Neural progenitor cell (in vitro differentiated cells): Measurements from ENCODE around the gene FBN3. TPM values are rescaled to one million over a fixed set of nuclear protein-coding genes. Genes with fewer than 3 reads are reported as not detected.
"Not testable (repeated sequence)": the region's sequence is repeated elsewhere in the genome, so short reads cannot be mapped to it uniquely, and the experiment has no call there.

Experiments
- DNase-seq: peaks from one replicate; pipeline ENCODE4 v3.0.0-alpha.2; 2016; ENCODE audit warnings: low spot score
- H2AFZ ChIP-seq: fragments of 200-600 bp; sonication (generic); replicated peaks from 2 replicates; pipeline ENCODE4 v1.6.1; 2016; ENCODE audit warnings: antibody characterized with exemption
- H3F3A ChIP-seq: fragments of 200-600 bp; sonication (generic); 2 replicates; pipeline ENCODE4 v1.6.1; 2016; ENCODE audit warnings: antibody characterized with exemption, low read depth
- H3K27ac ChIP-seq: fragments of 200-600 bp; sonication (generic); 2 replicates; pipeline ENCODE4 v1.5.1; 2016; ENCODE audit warnings: mild to moderate bottlenecking
- H3K27me3 ChIP-seq: fragments of 200-600 bp; sonication (generic); 2 replicates; pipeline ENCODE4 v1.6.1; 2016; ENCODE audit warnings: mild to moderate bottlenecking, moderate library complexity
- H3K36me3 ChIP-seq: fragments of 200-600 bp; sonication (generic); 2 replicates; pipeline ENCODE4 v1.5.1; 2016
- H3K4me1 ChIP-seq: fragments of 200-600 bp; sonication (generic); 2 replicates; pipeline ENCODE4 v1.6.1; 2016; ENCODE audit warnings: mixed run types
- H3K4me2 ChIP-seq: fragments of 200-600 bp; sonication (generic); 2 replicates; pipeline ENCODE4 v1.6.1; 2016
- H3K4me3 ChIP-seq: fragments of 200-600 bp; sonication (generic); 2 replicates; pipeline ENCODE4 v1.5.1; 2016
- H3K79me2 ChIP-seq: fragments of 200-600 bp; sonication (generic); 2 replicates; pipeline ENCODE4 v1.6.1; 2016; ENCODE audit warnings: low read depth
- H3K9ac ChIP-seq: fragments of 200-600 bp; sonication (generic); 2 replicates; pipeline ENCODE4 v1.6.1; 2016
- H3K9me3 ChIP-seq: fragments of 200-600 bp; sonication (generic); 2 replicates; pipeline ENCODE4 v1.5.1; 2016; ENCODE audit warnings: low read depth
- H4K20me1 ChIP-seq: fragments of 200-600 bp; sonication (generic); 2 replicates; pipeline ENCODE4 v1.6.1; 2016; ENCODE audit warnings: low read depth
- H3K27ac Mint-ChIP-seq: 3 replicates; pipeline ENCODE4 v1.8.0; 2021; ENCODE audit warnings: mixed read lengths
- H3K27me3 Mint-ChIP-seq: 2 replicates; pipeline ENCODE4 v1.8.0; 2022; ENCODE audit warnings: low read depth, mild to moderate bottlenecking, inconsistent platforms, moderate library complexity, mixed read lengths; ENCODE audit not compliant: insufficient read depth
- H3K36me3 Mint-ChIP-seq: 3 replicates; pipeline ENCODE4 v1.8.0; 2021; ENCODE audit warnings: mixed read lengths
- H3K4me1 Mint-ChIP-seq: 3 replicates; pipeline ENCODE4 v1.8.0; 2021; ENCODE audit warnings: mixed read lengths
- H3K4me3 Mint-ChIP-seq: 3 replicates; pipeline ENCODE4 v1.8.0; 2021; ENCODE audit warnings: mild to moderate bottlenecking, moderate library complexity, mixed read lengths
- H3K9me3 Mint-ChIP-seq: 3 replicates; pipeline ENCODE4 v1.8.0; 2020; ENCODE audit warnings: mixed read lengths
- EZH2 ChIP-seq: fragments of 200-600 bp; sonication (generic); IDR thresholded peaks from 2 replicates; pipeline ENCODE4 v1.6.1; 2017; ENCODE audit warnings: antibody characterized with exemption, mild to moderate bottlenecking, moderate library complexity
- EZH2phosphoT487 ChIP-seq: fragments of 200-600 bp; sonication (generic); IDR thresholded peaks from 2 replicates; pipeline ENCODE4 v1.6.1; 2017; ENCODE audit warnings: antibody characterized with exemption
- total RNA-seq: library from RNA; depleted of rRNA; stranded (reverse); fragments of >200 nt; gene quantifications from 2 replicates; pipeline ENCODE4 v1.2.3, GENCODE V29; 2015; ENCODE audit warnings: low replicate concordance
- TF ChIP-seq, protein P1 (sequence below): fragments of 200-600 bp; sonication (generic); IDR thresholded peaks from 2 replicates; pipeline ENCODE4 v1.5.1; 2017; ENCODE audit warnings: antibody characterized with exemption, mild to moderate bottlenecking

FBN3 gene
- total RNA-seq, 1 donor from 2014 or later: 23.0 TPM

DNA sequence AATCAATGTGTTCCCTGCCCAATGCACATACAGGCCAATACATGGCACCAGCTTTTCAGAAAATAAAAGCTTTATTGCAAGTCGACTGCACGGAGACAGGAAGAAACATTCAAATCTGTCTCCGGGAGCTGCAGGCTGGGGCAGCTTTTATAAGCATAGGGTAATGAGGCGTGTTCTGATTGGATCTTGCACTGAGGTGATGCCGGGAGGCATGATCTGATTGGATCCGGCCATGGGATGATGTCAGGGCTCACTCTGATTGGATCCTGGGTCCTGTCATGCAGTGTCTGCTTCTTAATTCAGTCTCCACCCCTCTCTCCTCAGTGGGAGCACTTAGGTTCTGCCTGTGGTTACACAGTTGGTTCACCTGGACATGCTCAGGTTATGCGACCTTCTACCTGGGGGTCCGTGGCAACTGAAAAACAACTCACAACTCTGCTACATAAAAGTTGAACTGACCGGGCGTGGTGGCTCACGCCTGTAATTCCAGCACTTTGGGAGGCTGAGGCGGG is 11.8 kb upstream of the FBN3 start:
- Mint-ChIP-seq H3K27ac (peak overlapping the region; percentile 14), H3K4me1 (peaks cover 5% of the 10 kb centered on the region), H3K9me3 (no peaks in the 10 kb centered on the region), H3K4me3 (no peak overlapping the region), H3K27me3 (peaks cover 10% of the 10 kb centered on the region), H3K36me3 (no peaks in the 10 kb centered on the region)
- Histone ChIP-seq H3K79me2 (no peaks in the 10 kb centered on the region), H3K4me3 (no peak overlapping the region), H3K9me3 (no peaks in the 10 kb centered on the region), H2AFZ (no peak overlapping the region), H3K27me3 (no peaks in the 10 kb centered on the region), H3K27ac (no peak overlapping the region), H3F3A (peaks cover 7% of the 10 kb centered on the region), H4K20me1 (no peaks in the 10 kb centered on the region), H3K36me3 (no peaks in the 10 kb centered on the region), H3K4me1 (no peaks in the 10 kb centered on the region), H3K4me2 (no peak overlapping the region), H3K9ac (no peak overlapping the region)
- DNase-seq: peak; percentile 17
- no peak for TF ChIP-seq EZH2phosphoT487
- no peak for TF ChIP-seq EZH2
- TF ChIP-seq, protein P1, sequence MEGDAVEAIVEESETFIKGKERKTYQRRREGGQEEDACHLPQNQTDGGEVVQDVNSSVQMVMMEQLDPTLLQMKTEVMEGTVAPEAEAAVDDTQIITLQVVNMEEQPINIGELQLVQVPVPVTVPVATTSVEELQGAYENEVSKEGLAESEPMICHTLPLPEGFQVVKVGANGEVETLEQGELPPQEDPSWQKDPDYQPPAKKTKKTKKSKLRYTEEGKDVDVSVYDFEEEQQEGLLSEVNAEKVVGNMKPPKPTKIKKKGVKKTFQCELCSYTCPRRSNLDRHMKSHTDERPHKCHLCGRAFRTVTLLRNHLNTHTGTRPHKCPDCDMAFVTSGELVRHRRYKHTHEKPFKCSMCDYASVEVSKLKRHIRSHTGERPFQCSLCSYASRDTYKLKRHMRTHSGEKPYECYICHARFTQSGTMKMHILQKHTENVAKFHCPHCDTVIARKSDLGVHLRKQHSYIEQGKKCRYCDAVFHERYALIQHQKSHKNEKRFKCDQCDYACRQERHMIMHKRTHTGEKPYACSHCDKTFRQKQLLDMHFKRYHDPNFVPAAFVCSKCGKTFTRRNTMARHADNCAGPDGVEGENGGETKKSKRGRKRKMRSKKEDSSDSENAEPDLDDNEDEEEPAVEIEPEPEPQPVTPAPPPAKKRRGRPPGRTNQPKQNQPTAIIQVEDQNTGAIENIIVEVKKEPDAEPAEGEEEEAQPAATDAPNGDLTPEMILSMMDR: no peak

DNA sequence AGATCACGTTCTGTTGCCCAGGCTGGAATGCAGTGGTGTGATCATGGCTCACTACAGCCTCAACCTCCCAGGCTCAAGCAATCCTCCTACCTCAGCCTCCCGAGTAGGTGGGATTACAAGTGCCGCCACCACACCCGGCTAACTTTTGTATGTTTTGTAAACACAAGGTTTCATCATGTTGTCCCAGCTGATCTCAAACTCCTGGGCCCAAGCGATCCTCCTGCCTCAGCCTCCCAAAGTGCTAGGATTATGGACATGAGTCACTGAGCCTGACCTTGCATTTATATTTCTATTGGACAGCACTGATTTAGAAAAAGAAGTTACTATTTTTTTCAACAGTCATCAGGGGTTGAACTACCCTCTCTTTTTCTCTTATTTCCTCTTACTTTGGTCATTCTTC is 9.9 kb upstream of the FBN3 start:
- H3K79me2 ChIP-seq, H3K27ac ChIP-seq, H3K9me3 ChIP-seq, H3F3A ChIP-seq, H3K9ac ChIP-seq, H2AFZ ChIP-seq, H3K27me3 Mint-ChIP-seq, DNase-seq, H3K4me1 ChIP-seq, H3K27me3 ChIP-seq, H3K4me3 ChIP-seq, H3K36me3 Mint-ChIP-seq, H3K4me2 ChIP-seq, H3K9me3 Mint-ChIP-seq, H3K27ac Mint-ChIP-seq, H4K20me1 ChIP-seq, H3K4me3 Mint-ChIP-seq, H3K36me3 ChIP-seq: not testable (repeated sequence)
- H3K4me1 Mint-ChIP-seq: peaks cover 12% of the 10 kb centered on the region

DNA sequence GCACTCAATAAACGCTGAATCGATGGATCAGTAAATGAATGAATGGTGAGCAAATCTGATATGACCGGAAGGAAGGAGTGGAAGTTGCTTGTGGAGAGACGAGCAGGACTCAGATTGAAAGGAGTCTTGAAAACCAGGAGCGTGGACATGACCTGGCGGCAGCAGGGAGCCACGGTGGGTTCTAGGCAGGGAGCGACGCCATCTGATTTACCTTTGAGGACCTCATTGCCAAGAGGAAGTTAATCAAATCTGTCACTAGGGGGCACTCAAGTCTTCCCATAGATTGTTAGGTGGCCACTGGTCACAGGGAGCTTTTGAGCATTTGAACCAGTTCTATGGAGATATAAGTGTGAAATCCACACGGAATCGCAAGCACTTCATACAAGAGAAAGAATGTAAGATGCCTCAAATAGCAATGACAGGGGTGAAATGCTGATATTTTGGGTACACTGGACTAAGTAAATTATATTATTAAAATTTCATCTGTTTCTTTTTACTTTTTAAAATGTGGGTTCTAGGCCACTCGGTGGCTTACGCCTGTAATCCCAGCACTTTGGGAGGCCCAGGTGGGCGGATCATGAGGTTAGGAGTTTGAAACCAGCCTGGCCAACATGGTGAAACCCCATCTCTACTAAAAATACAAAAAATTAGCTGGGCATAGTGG is 9.2 kb upstream of the FBN3 start:
- Histone ChIP-seq H4K20me1 (no peaks in the 10 kb centered on the region), H3K79me2 (no peaks in the 10 kb centered on the region), H3K27ac (no peak overlapping the region), H3K27me3 (no peaks in the 10 kb centered on the region), H3K9ac (no peak overlapping the region), H2AFZ (no peak overlapping the region), H3K4me2 (no peak overlapping the region), H3K4me3 (no peak overlapping the region), H3F3A (peaks cover 9% of the 10 kb centered on the region), H3K4me1 (no peaks in the 10 kb centered on the region), H3K9me3 (no peaks in the 10 kb centered on the region), H3K36me3 (no peaks in the 10 kb centered on the region)
- H3K27ac Mint-ChIP-seq: no peak overlapping the region
- peaks cover 8% of the 10 kb centered on the region for H3K27me3 Mint-ChIP-seq
- peak; percentile 89 for DNase-seq
- TF ChIP-seq, protein P1: peak; percentile 80
- TF ChIP-seq EZH2phosphoT487: no peak
- H3K4me1 Mint-ChIP-seq: peaks cover 12% of the 10 kb centered on the region
- H3K9me3 Mint-ChIP-seq: no peaks in the 10 kb centered on the region
- peak overlapping the region; percentile 12 for H3K4me3 Mint-ChIP-seq
- no peaks in the 10 kb centered on the region for H3K36me3 Mint-ChIP-seq

DNA sequence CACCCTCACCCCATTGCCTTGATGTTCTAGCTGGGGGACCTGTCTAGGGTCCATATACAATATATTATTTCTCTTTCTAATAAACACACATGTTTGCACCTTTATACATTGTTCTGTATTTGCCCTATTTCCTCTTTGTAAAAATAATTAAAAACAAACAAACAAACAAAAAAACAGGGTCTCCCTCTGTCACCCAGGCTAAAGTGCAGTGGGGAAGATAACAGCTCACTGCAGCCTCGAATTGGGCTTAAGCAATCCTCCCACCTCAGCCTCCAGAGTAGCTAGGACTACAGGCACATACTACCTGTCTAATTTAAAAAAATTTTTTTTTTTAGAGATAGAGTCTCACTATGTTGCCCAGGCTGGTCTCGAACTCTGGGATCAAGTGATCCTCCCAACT is 5.9 kb upstream of the FBN3 start:
- no peak overlapping the region for H3K27ac Mint-ChIP-seq
- no peaks in the 10 kb centered on the region for H3K36me3 Mint-ChIP-seq
- no peak overlapping the region for H3K4me3 Mint-ChIP-seq
- Histone ChIP-seq H4K20me1 (no peaks in the 10 kb centered on the region), H3F3A (peaks cover 9% of the 10 kb centered on the region), H3K27ac (no peak overlapping the region), H3K4me3 (no peak overlapping the region), H3K27me3 (no peaks in the 10 kb centered on the region), H3K9me3 (no peaks in the 10 kb centered on the region), H3K79me2 (no peaks in the 10 kb centered on the region), H2AFZ (no peak overlapping the region), H3K4me1 (no peaks in the 10 kb centered on the region), H3K4me2 (no peak overlapping the region), H3K36me3 (no peaks in the 10 kb centered on the region), H3K9ac (no peak overlapping the region)
- DNase-seq: no peak
- no peak for TF ChIP-seq EZH2
- TF ChIP-seq, protein P1: no peak
- TF ChIP-seq EZH2phosphoT487: no peak
- no peaks in the 10 kb centered on the region for H3K9me3 Mint-ChIP-seq
- H3K27me3 Mint-ChIP-seq: peaks cover 15% of the 10 kb centered on the region
- peaks cover 7% of the 10 kb centered on the region for H3K4me1 Mint-ChIP-seq
